HEK293 (cell line): Measurements from ENCODE around the gene PSORS1C1.

Experiments used
- CTCF ChIA-PET: fragments of 350-600 bp; formaldehyde crosslinking; extraction: SDS; loops from one replicate; lab custom pipeline; 2021; ENCODE audit warnings: antibody characterized with exemption; lab: Yijun Ruan, JAX
- POLR2A ChIA-PET: fragments of 300-600 bp; formaldehyde crosslinking; extraction: SDS; loops from one replicate; lab custom pipeline; 2020; ENCODE audit warnings: antibody characterized with exemption, inconsistent platforms; lab: Yijun Ruan, JAX
- H3K27ac ChIP-seq: fragments of 200-500 bp; sonication (Bioruptor generic); 2 replicates; pipeline ENCODE4 v1.5.1; 2014; ENCODE audit warnings: low read depth, low read length, control low read depth, inconsistent platforms; ENCODE audit errors: extremely low read depth
- H3K36me3 ChIP-seq, 2 experiments: fragments of 200-500 bp in 1 of 2; sonication (Bioruptor generic) in 1 of 2; 1 replicate in 1 of 2; 2 replicates in 1 of 2; pipeline ENCODE4 v1.5.1; 2014 to 2017; ENCODE audit warnings: inconsistent platforms in 2 of 2, low read length in 2 of 2; ENCODE audit not compliant: control insufficient read depth in 2 of 2, insufficient read depth in 1 of 2
- H3K4me1 ChIP-seq: fragments of 200-500 bp; sonication (Bioruptor generic); 2 replicates; pipeline ENCODE4 v1.5.1; 2014; ENCODE audit warnings: mild to moderate bottlenecking, low read length, inconsistent platforms; ENCODE audit not compliant: control insufficient read depth, insufficient read depth
- H3K4me3 ChIP-seq: 2 replicates; pipeline ENCODE4 v1.5.1; 2011; ENCODE audit warnings: low read depth, mild to moderate bottlenecking, control low read depth, low read length, moderate library complexity
- H3K9me3 ChIP-seq: fragments of 200-500 bp; sonication (Bioruptor generic); 2 replicates; pipeline ENCODE4 v1.5.1; 2014; ENCODE audit warnings: low read depth, low read length, inconsistent platforms; ENCODE audit not compliant: control insufficient read depth, insufficient read depth
- ATF2 ChIP-seq: fragments of 450-650 bp; formaldehyde crosslinking; IDR thresholded peaks from 2 replicates; pipeline ENCODE4 v1.5.1; 2016; ENCODE audit warnings: missing biosample characterization, missing genetic modification characterization, low read depth
- FEZF1 ChIP-seq: fragments of 450-650 bp; formaldehyde crosslinking; IDR thresholded peaks from 2 replicates; pipeline ENCODE4 v1.5.1; 2016; ENCODE audit warnings: missing biosample characterization, missing genetic modification characterization
- REPIN1 ChIP-seq: fragments of 450-650 bp; formaldehyde crosslinking; IDR thresholded peaks from 2 replicates; pipeline ENCODE4 v1.5.1; 2017; ENCODE audit warnings: missing biosample characterization, missing genetic modification characterization, low read depth
- SP7 ChIP-seq: fragments of 450-650 bp; formaldehyde crosslinking; IDR thresholded peaks from 2 replicates; pipeline ENCODE4 v1.5.1; 2016; ENCODE audit warnings: missing biosample characterization, missing genetic modification characterization
- ZBTB44 ChIP-seq: fragments of 450-650 bp; IDR thresholded peaks from 2 replicates; pipeline ENCODE4 v1.5.1; 2018; ENCODE audit warnings: missing biosample characterization, mild to moderate bottlenecking, missing genetic modification characterization
- ZFP69B ChIP-seq: fragments of 450-650 bp; formaldehyde crosslinking; IDR thresholded peaks from 2 replicates; pipeline ENCODE4 v1.5.1; 2016; ENCODE audit warnings: missing biosample characterization, missing genetic modification characterization
- ZNF132 ChIP-seq: fragments of 450-650 bp; formaldehyde crosslinking; IDR thresholded peaks from 2 replicates; pipeline ENCODE4 v1.5.1; 2017; ENCODE audit warnings: missing biosample characterization, missing genetic modification characterization, borderline replicate concordance
- ZNF133 ChIP-seq: fragments of 450-650 bp; formaldehyde crosslinking; IDR thresholded peaks from 2 replicates; pipeline ENCODE4 v1.5.1; 2016; ENCODE audit warnings: missing biosample characterization, missing genetic modification characterization
- ZNF175 ChIP-seq: fragments of 450-650 bp; formaldehyde crosslinking; IDR thresholded peaks from 2 replicates; pipeline ENCODE4 v1.5.1; 2016; ENCODE audit warnings: missing biosample characterization, missing genetic modification characterization
- ZNF24 ChIP-seq: fragments of 450-650 bp; formaldehyde crosslinking; IDR thresholded peaks from 2 replicates; pipeline ENCODE4 v1.5.1; 2016; ENCODE audit warnings: missing biosample characterization, missing genetic modification characterization
- ZNF341 ChIP-seq: fragments of 450-650 bp; formaldehyde crosslinking; IDR thresholded peaks from 2 replicates; pipeline ENCODE4; 2016; ENCODE audit warnings: low read depth, missing biosample characterization, missing genetic modification characterization
- ZNF510 ChIP-seq: fragments of 450-650 bp; formaldehyde crosslinking; IDR thresholded peaks from 2 replicates; pipeline ENCODE4 v1.5.1; 2018; ENCODE audit warnings: mild to moderate bottlenecking, missing genetic modification characterization, missing biosample characterization; ENCODE audit not compliant: insufficient replicate concordance
- ZNF704 ChIP-seq: fragments of 450-650 bp; formaldehyde crosslinking; IDR thresholded peaks from 2 replicates; pipeline ENCODE4 v1.5.1; 2016; ENCODE audit warnings: missing biosample characterization, missing genetic modification characterization
- ZNF776 ChIP-seq: fragments of 450-650 bp; formaldehyde crosslinking; IDR thresholded peaks from 2 replicates; pipeline ENCODE4 v1.5.0; 2017; ENCODE audit warnings: missing biosample characterization, missing genetic modification characterization, borderline replicate concordance
- TF ChIP-seq, protein P1 (sequence below): fragments of 450-650 bp; formaldehyde crosslinking; IDR thresholded peaks from 2 replicates; pipeline ENCODE4 v1.5.1; 2016; ENCODE audit warnings: missing biosample characterization, missing genetic modification characterization
- TF ChIP-seq, protein P2 (sequence below): fragments of 450-650 bp; formaldehyde crosslinking; IDR thresholded peaks from 2 replicates; pipeline ENCODE4 v1.5.1; 2016; ENCODE audit warnings: missing biosample characterization, missing genetic modification characterization
- TF ChIP-seq, protein P3 (sequence below): fragments of 450-650 bp; formaldehyde crosslinking; conservative IDR thresholded peaks from 2 replicates; pipeline ENCODE4 v1.5.1; 2016; ENCODE audit warnings: low read depth, missing biosample characterization, missing genetic modification characterization
- TF ChIP-seq, protein P4 (sequence below): fragments of 450-650 bp; formaldehyde crosslinking; IDR thresholded peaks from 2 replicates; pipeline ENCODE4 v1.5.1; 2016; ENCODE audit warnings: missing biosample characterization, missing genetic modification characterization

Gene PSORS1C1

GRCh38 chr6:31113861-31114540 lies 599 bp upstream of the PSORS1C1 start:
- no peak overlapping the region for H3K4me3 ChIP-seq
- no peaks in the 10 kb centered on the region for H3K36me3 ChIP-seq
- H3K4me1 ChIP-seq = peaks cover 7% of the 10 kb centered on the region
- CTCF ChIA-PET = interaction anchor here (0.7 to 8.3 kb wide), 8 partner anchors 11 to 253 kb away, joined by 3 to 60 read pairs (median 6); no protein-coding TSS in a partner anchor
- no peaks in the 10 kb centered on the region for H3K9me3 ChIP-seq
- no peak overlapping the region for H3K27ac ChIP-seq
- POLR2A ChIA-PET = interaction anchor here (0.5 to 2.2 kb wide), 3 partner anchors 30 to 747 kb away, joined by 3 to 7 read pairs (median 5); no protein-coding TSS in a partner anchor
- TF ChIP-seq ZNF24 (tag by site-specific recombination) (no peak), ZNF341 (tag by site-specific recombination) (peak; percentile 59), SP7 (tag by site-specific recombination) (peak; percentile 42), ZNF175 (tag by site-specific recombination) (no peak), REPIN1 (tag by site-specific recombination) (no peak), ZFP69B (tag by site-specific recombination) (peak; percentile 47), ZNF510 (tag by site-specific recombination) (no peak), ATF2 (no peak), ZNF133 (tag by site-specific recombination) (no peak), ZNF776 (no peak), ZNF132 (tag by site-specific recombination) (no peak), ZNF704 (tag by site-specific recombination) (no peak), ZBTB44 (no peak), FEZF1 (tag by site-specific recombination) (peak; percentile 41; the same call in 1 of the 2 replicates)
- TF ChIP-seq, protein P1, sequence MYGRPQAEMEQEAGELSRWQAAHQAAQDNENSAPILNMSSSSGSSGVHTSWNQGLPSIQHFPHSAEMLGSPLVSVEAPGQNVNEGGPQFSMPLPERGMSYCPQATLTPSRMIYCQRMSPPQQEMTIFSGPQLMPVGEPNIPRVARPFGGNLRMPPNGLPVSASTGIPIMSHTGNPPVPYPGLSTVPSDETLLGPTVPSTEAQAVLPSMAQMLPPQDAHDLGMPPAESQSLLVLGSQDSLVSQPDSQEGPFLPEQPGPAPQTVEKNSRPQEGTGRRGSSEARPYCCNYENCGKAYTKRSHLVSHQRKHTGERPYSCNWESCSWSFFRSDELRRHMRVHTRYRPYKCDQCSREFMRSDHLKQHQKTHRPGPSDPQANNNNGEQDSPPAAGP (tag by site-specific recombination) = 0 out of 2 replicates have a peak, but pooled peaks have one; percentile 50
- TF ChIP-seq, protein P2, sequence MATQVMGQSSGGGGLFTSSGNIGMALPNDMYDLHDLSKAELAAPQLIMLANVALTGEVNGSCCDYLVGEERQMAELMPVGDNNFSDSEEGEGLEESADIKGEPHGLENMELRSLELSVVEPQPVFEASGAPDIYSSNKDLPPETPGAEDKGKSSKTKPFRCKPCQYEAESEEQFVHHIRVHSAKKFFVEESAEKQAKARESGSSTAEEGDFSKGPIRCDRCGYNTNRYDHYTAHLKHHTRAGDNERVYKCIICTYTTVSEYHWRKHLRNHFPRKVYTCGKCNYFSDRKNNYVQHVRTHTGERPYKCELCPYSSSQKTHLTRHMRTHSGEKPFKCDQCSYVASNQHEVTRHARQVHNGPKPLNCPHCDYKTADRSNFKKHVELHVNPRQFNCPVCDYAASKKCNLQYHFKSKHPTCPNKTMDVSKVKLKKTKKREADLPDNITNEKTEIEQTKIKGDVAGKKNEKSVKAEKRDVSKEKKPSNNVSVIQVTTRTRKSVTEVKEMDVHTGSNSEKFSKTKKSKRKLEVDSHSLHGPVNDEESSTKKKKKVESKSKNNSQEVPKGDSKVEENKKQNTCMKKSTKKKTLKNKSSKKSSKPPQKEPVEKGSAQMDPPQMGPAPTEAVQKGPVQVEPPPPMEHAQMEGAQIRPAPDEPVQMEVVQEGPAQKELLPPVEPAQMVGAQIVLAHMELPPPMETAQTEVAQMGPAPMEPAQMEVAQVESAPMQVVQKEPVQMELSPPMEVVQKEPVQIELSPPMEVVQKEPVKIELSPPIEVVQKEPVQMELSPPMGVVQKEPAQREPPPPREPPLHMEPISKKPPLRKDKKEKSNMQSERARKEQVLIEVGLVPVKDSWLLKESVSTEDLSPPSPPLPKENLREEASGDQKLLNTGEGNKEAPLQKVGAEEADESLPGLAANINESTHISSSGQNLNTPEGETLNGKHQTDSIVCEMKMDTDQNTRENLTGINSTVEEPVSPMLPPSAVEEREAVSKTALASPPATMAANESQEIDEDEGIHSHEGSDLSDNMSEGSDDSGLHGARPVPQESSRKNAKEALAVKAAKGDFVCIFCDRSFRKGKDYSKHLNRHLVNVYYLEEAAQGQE (tag by site-specific recombination) = peak; percentile 45; the same call in 1 of the 2 replicates
- TF ChIP-seq, protein P3, sequence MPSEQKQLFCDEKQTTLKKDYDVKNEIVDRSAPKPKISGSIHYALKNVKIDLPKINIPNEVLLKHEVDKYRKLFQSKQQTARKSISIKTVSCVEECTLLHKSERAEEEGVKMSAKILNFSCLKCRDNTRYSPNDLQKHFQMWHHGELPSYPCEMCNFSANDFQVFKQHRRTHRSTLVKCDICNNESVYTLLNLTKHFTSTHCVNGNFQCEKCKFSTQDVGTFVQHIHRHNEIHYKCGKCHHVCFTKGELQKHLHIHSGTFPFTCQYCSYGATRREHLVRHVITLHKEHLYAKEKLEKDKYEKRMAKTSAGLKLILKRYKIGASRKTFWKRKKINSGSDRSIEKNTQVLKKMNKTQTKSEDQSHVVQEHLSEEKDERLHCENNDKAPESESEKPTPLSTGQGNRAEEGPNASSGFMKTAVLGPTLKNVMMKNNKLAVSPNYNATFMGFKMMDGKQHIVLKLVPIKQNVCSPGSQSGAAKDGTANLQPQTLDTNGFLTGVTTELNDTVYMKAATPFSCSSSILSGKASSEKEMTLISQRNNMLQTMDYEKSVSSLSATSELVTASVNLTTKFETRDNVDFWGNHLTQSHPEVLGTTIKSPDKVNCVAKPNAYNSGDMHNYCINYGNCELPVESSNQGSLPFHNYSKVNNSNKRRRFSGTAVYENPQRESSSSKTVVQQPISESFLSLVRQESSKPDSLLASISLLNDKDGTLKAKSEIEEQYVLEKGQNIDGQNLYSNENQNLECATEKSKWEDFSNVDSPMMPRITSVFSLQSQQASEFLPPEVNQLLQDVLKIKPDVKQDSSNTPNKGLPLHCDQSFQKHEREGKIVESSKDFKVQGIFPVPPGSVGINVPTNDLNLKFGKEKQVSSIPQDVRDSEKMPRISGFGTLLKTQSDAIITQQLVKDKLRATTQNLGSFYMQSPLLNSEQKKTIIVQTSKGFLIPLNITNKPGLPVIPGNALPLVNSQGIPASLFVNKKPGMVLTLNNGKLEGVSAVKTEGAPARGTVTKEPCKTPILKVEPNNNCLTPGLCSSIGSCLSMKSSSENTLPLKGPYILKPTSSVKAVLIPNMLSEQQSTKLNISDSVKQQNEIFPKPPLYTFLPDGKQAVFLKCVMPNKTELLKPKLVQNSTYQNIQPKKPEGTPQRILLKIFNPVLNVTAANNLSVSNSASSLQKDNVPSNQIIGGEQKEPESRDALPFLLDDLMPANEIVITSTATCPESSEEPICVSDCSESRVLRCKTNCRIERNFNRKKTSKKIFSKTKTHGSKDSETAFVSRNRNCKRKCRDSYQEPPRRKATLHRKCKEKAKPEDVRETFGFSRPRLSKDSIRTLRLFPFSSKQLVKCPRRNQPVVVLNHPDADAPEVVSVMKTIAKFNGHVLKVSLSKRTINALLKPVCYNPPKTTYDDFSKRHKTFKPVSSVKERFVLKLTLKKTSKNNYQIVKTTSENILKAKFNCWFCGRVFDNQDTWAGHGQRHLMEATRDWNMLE = no peak
- TF ChIP-seq, protein P4, sequence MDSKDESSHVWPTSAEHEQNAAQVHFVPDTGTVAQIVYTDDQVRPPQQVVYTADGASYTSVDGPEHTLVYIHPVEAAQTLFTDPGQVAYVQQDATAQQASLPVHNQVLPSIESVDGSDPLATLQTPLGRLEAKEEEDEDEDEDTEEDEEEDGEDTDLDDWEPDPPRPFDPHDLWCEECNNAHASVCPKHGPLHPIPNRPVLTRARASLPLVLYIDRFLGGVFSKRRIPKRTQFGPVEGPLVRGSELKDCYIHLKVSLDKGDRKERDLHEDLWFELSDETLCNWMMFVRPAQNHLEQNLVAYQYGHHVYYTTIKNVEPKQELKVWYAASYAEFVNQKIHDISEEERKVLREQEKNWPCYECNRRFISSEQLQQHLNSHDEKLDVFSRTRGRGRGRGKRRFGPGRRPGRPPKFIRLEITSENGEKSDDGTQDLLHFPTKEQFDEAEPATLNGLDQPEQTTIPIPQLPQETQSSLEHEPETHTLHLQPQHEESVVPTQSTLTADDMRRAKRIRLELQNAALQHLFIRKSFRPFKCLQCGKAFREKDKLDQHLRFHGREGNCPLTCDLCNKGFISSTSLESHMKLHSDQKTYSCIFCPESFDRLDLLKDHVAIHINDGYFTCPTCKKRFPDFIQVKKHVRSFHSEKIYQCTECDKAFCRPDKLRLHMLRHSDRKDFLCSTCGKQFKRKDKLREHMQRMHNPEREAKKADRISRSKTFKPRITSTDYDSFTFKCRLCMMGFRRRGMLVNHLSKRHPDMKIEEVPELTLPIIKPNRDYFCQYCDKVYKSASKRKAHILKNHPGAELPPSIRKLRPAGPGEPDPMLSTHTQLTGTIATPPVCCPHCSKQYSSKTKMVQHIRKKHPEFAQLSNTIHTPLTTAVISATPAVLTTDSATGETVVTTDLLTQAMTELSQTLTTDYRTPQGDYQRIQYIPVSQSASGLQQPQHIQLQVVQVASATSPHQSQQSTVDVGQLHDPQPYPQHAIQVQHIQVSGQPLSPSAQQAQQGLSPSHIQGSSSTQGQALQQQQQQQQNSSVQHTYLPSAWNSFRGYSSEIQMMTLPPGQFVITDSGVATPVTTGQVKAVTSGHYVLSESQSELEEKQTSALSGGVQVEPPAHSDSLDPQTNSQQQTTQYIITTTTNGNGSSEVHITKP (tag by site-specific recombination) = 0 out of 2 replicates have a peak, but pooled peaks have one; percentile 30
